Measurements from ENCODE around the gene CGNL1. TPM values are rescaled to one million over a fixed set of nuclear protein-coding genes. Genes with fewer than 3 reads are reported as not detected.

CGNL1 gene
- polyA plus RNA-seq, 2 of the 4 experiments (the other 2 are of a cell fraction), result 1.4 to 1.8 TPM

- no peak for TF ChIP-seq CBX2 (IDR thresholded peaks at IDR 0.05; ENCODE audit: borderline replicate concordance, low read depth)
- TF ChIP-seq RNF2 (IDR thresholded peaks at IDR 0.05; ENCODE audit: borderline replicate concordance, low read depth), result no peak
- 87% methylated on average over 10 of the region's 10 CpGs for WGBS (ENCODE audit: missing lambda C conversion rate)
- Histone ChIP-seq H3K4me2 (no peak overlapping the region), H3K9me3 (no peaks in the 10 kb centered on the region), H3K4me3 (no peak overlapping the region), H3K27ac (peak overlapping the region in 1 of 2 experiments; percentile 87; a peak in 3 of 6 replicates), H3K4me1 (peaks cover 26% of the 10 kb centered on the region)
- ChIA-PET POLR2A (no interaction called here), CTCF (interaction anchor here (0.9 to 23.4 kb wide), 9 partner anchors 2 to 517 kb away, joined by 3 to 475 read pairs (median 6); no protein-coding TSS in a partner anchor)
- no peak for FAIRE-seq
- no peak for ATAC-seq
- no peak for DNase-seq (ENCODE audit: low read depth in 1 of 2, low spot score in 1 of 2)
Observed at GRCh38 chr15:57554063-57554811, 177.9 kb downstream of the CGNL1 start.

GRCh38 chr15:57554812-57555179, 178.5 kb downstream of the CGNL1 start:
- ChIA-PET POLR2A (no interaction called here), CTCF (interaction anchor here (0.9 to 23.4 kb wide), 8 partner anchors 8 to 516 kb away, joined by 3 to 475 read pairs (median 4); no protein-coding TSS in a partner anchor)
- Histone ChIP-seq H3K4me3 (no peak overlapping the region), H3K27ac (peak overlapping the region in 1 of 2 experiments; percentile 87; a peak in 3 of 6 replicates), H3K9me3 (no peaks in the 10 kb centered on the region), H3K4me2 (no peak overlapping the region), H3K4me1 (peaks cover 26% of the 10 kb centered on the region)
- WGBS (ENCODE audit: missing lambda C conversion rate), result 85% methylated on average over 4 of the region's 4 CpGs
- TF ChIP-seq ESRRA (IDR thresholded peaks at IDR 0.05; ENCODE audit: borderline replicate concordance, low read length) (no peak), RAD21 (conservative IDR thresholded peaks at IDR 0.05 in 1 of 2, IDR thresholded peaks at IDR 0.05 in 1 of 2) (no peak), CTCF (IDR thresholded peaks at IDR 0.05) (no peak), HOXB13 (CRISPR knock-in tag; IDR thresholded peaks at IDR 0.05; ENCODE audit: low read depth) (no peak), MYC (IDR thresholded peaks at IDR 0.05; ENCODE audit: borderline replicate concordance, low read length) (no peak), GATA3 (IDR thresholded peaks at IDR 0.05; ENCODE audit: borderline replicate concordance) (no peak), SMC3 (IDR thresholded peaks at IDR 0.05) (no peak), FOXS1 (CRISPR knock-in tag; IDR thresholded peaks at IDR 0.05) (no peak), HOXB5 (CRISPR knock-in tag; IDR thresholded peaks at IDR 0.05) (no peak), E2F6 (IDR thresholded peaks at IDR 0.05; ENCODE audit: borderline replicate concordance, low read depth) (no peak), NR3C1 (IDR thresholded peaks at IDR 0.05) (no peak), EP300 (IDR thresholded peaks at IDR 0.05) (no peak), MAX (IDR thresholded peaks at IDR 0.05) (no peak), CEBPB (IDR thresholded peaks at IDR 0.05) (no peak), ZFP36 (IDR thresholded peaks at IDR 0.05; ENCODE audit: borderline replicate concordance, partially characterized antibody) (no peak), RFX5 (IDR thresholded peaks at IDR 0.05) (no peak)
- FAIRE-seq (no peak), ATAC-seq (no peak), DNase-seq (ENCODE audit: low read depth in 1 of 2, low spot score in 1 of 2) (no peak)

GRCh38 chr15:57555270-57555669, 179.0 kb downstream of the CGNL1 start:
- Histone ChIP-seq H3K27ac (peak overlapping the region in 1 of 2 experiments; percentile 87; a peak in 1 of 6 replicates), H3K9me3 (no peaks in the 10 kb centered on the region), H3K4me1 (peaks cover 30% of the 10 kb centered on the region), H3K4me3 (no peak overlapping the region), H3K4me2 (no peak overlapping the region)
- FAIRE-seq (no peak), DNase-seq (ENCODE audit: low read depth in 1 of 2, low spot score in 1 of 2) (no peak), ATAC-seq (no peak)
- TF ChIP-seq JUNB (IDR thresholded peaks at IDR 0.05) (no peak), KDM5A (IDR thresholded peaks at IDR 0.05) (no peak), JUN (IDR thresholded peaks at IDR 0.05) (no peak), BHLHE40 (IDR thresholded peaks at IDR 0.05; ENCODE audit: low read depth, low read length) (no peak), GATA3 (IDR thresholded peaks at IDR 0.05; ENCODE audit: borderline replicate concordance) (no peak), CEBPB (IDR thresholded peaks at IDR 0.05) (no peak), MYC (IDR thresholded peaks at IDR 0.05; ENCODE audit: borderline replicate concordance, low read length) (no peak), RCOR1 (IDR thresholded peaks at IDR 0.05; ENCODE audit: low read depth, low read length) (no peak), CBX2 (IDR thresholded peaks at IDR 0.05; ENCODE audit: borderline replicate concordance, low read depth) (no peak), SMC3 (IDR thresholded peaks at IDR 0.05) (no peak), CHD2 (IDR thresholded peaks at IDR 0.05; ENCODE audit: low read length, partially characterized antibody) (no peak), RFX5 (IDR thresholded peaks at IDR 0.05) (no peak), ZFP36 (IDR thresholded peaks at IDR 0.05; ENCODE audit: borderline replicate concordance, partially characterized antibody) (no peak), EHF (CRISPR knock-in tag; IDR thresholded peaks at IDR 0.05) (no peak), CHD4 (IDR thresholded peaks at IDR 0.05; ENCODE audit: borderline replicate concordance) (no peak), RAD21 (conservative IDR thresholded peaks at IDR 0.05 in 1 of 2, IDR thresholded peaks at IDR 0.05 in 1 of 2) (no peak), ZSCAN20 (CRISPR knock-in tag; IDR thresholded peaks at IDR 0.05) (no peak), SREBF2 (IDR thresholded peaks at IDR 0.05) (no peak)
- CTCF ChIA-PET, result interaction anchor here (0.9 to 23.4 kb wide), 5 partner anchors 10 to 213 kb away, joined by 3 to 475 read pairs (median 4); no protein-coding TSS in a partner anchor
- POLR2A ChIA-PET, result no interaction called here
- 90% methylated on average over 2 of the region's 3 CpGs for WGBS (ENCODE audit: missing lambda C conversion rate)
